B cell (primary cell): ENCODE results near the gene RSPRY1. TPM values are rescaled to one million over a fixed set of nuclear protein-coding genes. Genes with fewer than 3 reads are reported as not detected.

Experiments used
- ATAC-seq: fragments of 200-7000 bp; cut with Tn5 transposase; one replicate; pipeline ENCODE4 v1.10.0; 2021; ENCODE audit warnings: low read depth, mild to moderate bottlenecking, moderate number of reproducible peaks, moderate library complexity
- CTCF ChIA-PET: fragments of 350-600 bp; sonication (Branson Sonifier 250); formaldehyde crosslinking; loops from one replicate; lab custom pipeline; 2021; ENCODE audit warnings: antibody characterized with exemption, inconsistent platforms; lab: Charles Lee
- POLR2A ChIA-PET: fragments of 350-600 bp; sonication (Branson Sonifier 250); formaldehyde crosslinking; loops from one replicate; lab custom pipeline; 2021; ENCODE audit warnings: antibody characterized with exemption; lab: Charles Lee
- DNase-seq: peaks from one replicate; pipeline ENCODE4 v3.0.0; 2013
- H2AFZ ChIP-seq: 2 replicates; pipeline ENCODE4 v1.6.1; 2012; ENCODE audit warnings: mild to moderate bottlenecking, low read depth, low read length; ENCODE audit not compliant: insufficient read depth, poor library complexity, severe bottlenecking
- H3K27ac ChIP-seq, 2 donors: 1 replicate in 1 of 2; 2 replicates in 1 of 2; pipeline ENCODE4 v1.5.1; 2012 to 2013; ENCODE audit warnings: low read length in 2 of 2, mild to moderate bottlenecking in 2 of 2, moderate library complexity in 1 of 2
- H3K27me3 ChIP-seq, 4 experiments: fragments of 200-600 bp in 1 of 4; sonication (generic) in 1 of 4; replicated peaks in 1 of 4; 1 replicate in 2 of 4; 2 replicates in 2 of 4; pipeline versions ENCODE4 v1.6.1 to v1.7.0; 2013 to 2016; ENCODE audit warnings: low read length in 3 of 4, mild to moderate bottlenecking in 2 of 4, mixed read lengths in 1 of 4, moderate library complexity in 1 of 4; ENCODE audit not compliant: insufficient read depth in 4 of 4, control insufficient read depth in 3 of 4; ENCODE audit errors: control extremely low read depth in 1 of 4
- H3K36me3 ChIP-seq, 2 experiments: replicated peaks in 1 of 2; 1 replicate in 1 of 2; 2 replicates in 1 of 2; pipeline versions ENCODE4 v1.6.1 to v1.7.1; 2013; ENCODE audit warnings: low read length in 1 of 2; ENCODE audit not compliant: insufficient read depth in 2 of 2, control insufficient read depth in 1 of 2; ENCODE audit errors: control extremely low read depth in 1 of 2, extremely low read depth in 1 of 2
- H3K4me1 ChIP-seq, 2 donors: fragments of 200-600 bp in 1 of 2; sonication (generic) in 1 of 2; 1 replicate in 1 of 2; 2 replicates in 1 of 2; pipeline versions ENCODE4 v1.5.1 to v1.6.1; 2013 to 2017; ENCODE audit warnings: low read length in 2 of 2; ENCODE audit not compliant: control insufficient read depth in 2 of 2, insufficient read depth in 2 of 2
- H3K4me2 ChIP-seq: replicated peaks from 2 replicates; pipeline ENCODE3; 2012; ENCODE audit warnings: mild to moderate bottlenecking, low read depth, low read length; ENCODE audit not compliant: poor library complexity, severe bottlenecking
- H3K4me3 ChIP-seq, 5 experiments: fragments of 200-600 bp in 1 of 5; sonication (generic) in 1 of 5; 1 replicate in 3 of 5; 2 replicates in 2 of 5; pipeline versions ENCODE4 v1.5.1 to v1.7.0; 2011 to 2016; ENCODE audit warnings: low read length in 4 of 5, mild to moderate bottlenecking in 4 of 5, low read depth in 2 of 5, control low read depth in 1 of 5, moderate library complexity in 1 of 5; ENCODE audit not compliant: insufficient read depth in 1 of 5; ENCODE audit errors: control extremely low read depth in 1 of 5, extremely low read depth in 1 of 5
- H3K79me2 ChIP-seq: fragments of 200-600 bp; sonication (generic); one replicate; pipeline ENCODE4 v1.6.0; 2016; ENCODE audit warnings: low read length; ENCODE audit not compliant: control insufficient read depth, insufficient read depth
- H3K9ac ChIP-seq: fragments of 200-600 bp; sonication (generic); 2 replicates; pipeline ENCODE4 v1.6.1; 2017; ENCODE audit warnings: mild to moderate bottlenecking, low read length, moderate library complexity
- H3K9me3 ChIP-seq, 3 donors: one replicate each; pipeline versions ENCODE4 v1.6.1 to v1.7.1; 2013; ENCODE audit warnings: low read length in 2 of 3; ENCODE audit not compliant: control insufficient read depth in 2 of 3, insufficient read depth in 1 of 3; ENCODE audit errors: control extremely low read depth in 1 of 3
- H4K20me1 ChIP-seq: 2 replicates; pipeline ENCODE4 v1.6.0; 2012; ENCODE audit warnings: mild to moderate bottlenecking, low read length; ENCODE audit not compliant: insufficient read depth, control insufficient read depth, poor library complexity, severe bottlenecking
- H3K27ac Mint-ChIP-seq: one replicate; pipeline ENCODE4 v1.8.0; 2021; ENCODE audit warnings: mixed read lengths
- H3K27me3 Mint-ChIP-seq: one replicate; pipeline ENCODE4 v1.8.0; 2021; ENCODE audit warnings: mixed read lengths
- H3K4me1 Mint-ChIP-seq: one replicate; pipeline ENCODE4 v1.8.0; 2021; ENCODE audit warnings: mixed read lengths
- H3K4me3 Mint-ChIP-seq: one replicate; pipeline ENCODE4 v1.8.0; 2021; ENCODE audit warnings: mixed read lengths
- H3K9me3 Mint-ChIP-seq: one replicate; pipeline ENCODE4 v1.8.0; 2022; ENCODE audit warnings: mixed read lengths; ENCODE audit not compliant: insufficient read depth
- CTCF ChIP-seq: fragments of 200-600 bp; IDR thresholded peaks from one replicate; pipeline ENCODE4 v1.8.0; 2022; ENCODE audit warnings: antibody characterized with exemption, mild to moderate bottlenecking
- EZH2 ChIP-seq: IDR thresholded peaks from 2 replicates; pipeline ENCODE4 v1.6.1; 2012; ENCODE audit warnings: borderline replicate concordance, low read depth, mild to moderate bottlenecking, moderate library complexity, low read length; ENCODE audit not compliant: insufficient read depth, poor library complexity, severe bottlenecking
- WGBS: methylation state at CpG from one replicate; pipeline ENCODE4 v1.1.5; 2013; ENCODE audit warnings: missing lambda C conversion rate; ENCODE audit not compliant: insufficient coverage; 5-methylcytosine and 5-hydroxymethylcytosine counted together
- intact Hi-C: fragments of 100-400 bp; cut with micrococcal nuclease; formaldehyde crosslinking; loops from one replicate; pipeline ENCODE4 v1.10.0; 2022
- polyA plus RNA-seq: library from polyadenylated mRNA; depleted of rRNA; stranded (reverse); fragments of >200 nt; gene quantifications from 2 replicates; pipeline ENCODE4 v1.2.3, GENCODE V29; 2012
- total RNA-seq, 2 donors: library from RNA; stranded (reverse); fragments of 120-200 nt in 1 of 2; gene quantifications; 1 replicate in 1 of 2; 2 replicates in 1 of 2; pipeline versions ENCODE4 v1.2.3 to v1.2.4, GENCODE V29; 2013 to 2022

Gene RSPRY1
- total and polyA plus RNA-seq, 2 donors (not counting 1 experiment from before 2014, with no cell fraction given), result 9.6 to 38.4 TPM

GRCh38 chr16:57258226-57258909, 72.2 kb downstream of the RSPRY1 start:
- no peak overlapping the region for H3K27ac Mint-ChIP-seq

More at GRCh38 chr16:57258226-57258909, 72.2 kb downstream of the RSPRY1 start:
- ATAC-seq (no peak), DNase-seq (no peak)
- H3K79me2 ChIP-seq, result no peaks in the 10 kb centered on the region
- POLR2A ChIA-PET, result no interaction called here
- H3K9me3 ChIP-seq, result no peaks in the 10 kb centered on the region
- peaks cover 2 to 10% of the 10 kb centered on the region in 2 experiments for H3K36me3 ChIP-seq
- no peak overlapping the region for H3K27ac ChIP-seq
- Mint-ChIP-seq H3K9me3 (no peaks in the 10 kb centered on the region), H3K4me3 (no peak overlapping the region), H3K4me1 (peaks cover 6% of the 10 kb centered on the region), H3K27me3 (no peaks in the 10 kb centered on the region)
- no peak overlapping the region for H3K9ac ChIP-seq
- intact Hi-C loops, result no loop called here
- no peak overlapping the region for H2AFZ ChIP-seq
- CTCF ChIA-PET, result no interaction called here
- 99% methylated on average over 17 of the region's 18 CpGs for WGBS
- H3K4me2 ChIP-seq, result no peak overlapping the region
- no peaks in the 10 kb centered on the region for H3K27me3 ChIP-seq
- no peak overlapping the region for H3K4me3 ChIP-seq
- TF ChIP-seq EZH2 (no peak), CTCF (no peak)
- H3K4me1 ChIP-seq, result peaks cover 0 to 10% of the 10 kb centered on the region in 2 donors
- H4K20me1 ChIP-seq, result no peaks in the 10 kb centered on the region
